Activated CD8-positive, alpha-beta memory T cell treated with anti-CD3 and anti-CD28 coated beads for 48 hours (primary cell): Measurements from ENCODE around the gene SFRP4.
"Not testable (repeated sequence)": the region's sequence is repeated elsewhere in the genome, so short reads cannot be mapped to it uniquely, and the experiment has no call there.

ENCODE experiments used
- DNase-seq, 3 experiments: peaks; one replicate each; pipeline ENCODE4 v3.0.0-alpha.2; 2020; ENCODE audit warnings: low read depth in 2 of 3, low spot score in 2 of 3

SFRP4 gene

DNA sequence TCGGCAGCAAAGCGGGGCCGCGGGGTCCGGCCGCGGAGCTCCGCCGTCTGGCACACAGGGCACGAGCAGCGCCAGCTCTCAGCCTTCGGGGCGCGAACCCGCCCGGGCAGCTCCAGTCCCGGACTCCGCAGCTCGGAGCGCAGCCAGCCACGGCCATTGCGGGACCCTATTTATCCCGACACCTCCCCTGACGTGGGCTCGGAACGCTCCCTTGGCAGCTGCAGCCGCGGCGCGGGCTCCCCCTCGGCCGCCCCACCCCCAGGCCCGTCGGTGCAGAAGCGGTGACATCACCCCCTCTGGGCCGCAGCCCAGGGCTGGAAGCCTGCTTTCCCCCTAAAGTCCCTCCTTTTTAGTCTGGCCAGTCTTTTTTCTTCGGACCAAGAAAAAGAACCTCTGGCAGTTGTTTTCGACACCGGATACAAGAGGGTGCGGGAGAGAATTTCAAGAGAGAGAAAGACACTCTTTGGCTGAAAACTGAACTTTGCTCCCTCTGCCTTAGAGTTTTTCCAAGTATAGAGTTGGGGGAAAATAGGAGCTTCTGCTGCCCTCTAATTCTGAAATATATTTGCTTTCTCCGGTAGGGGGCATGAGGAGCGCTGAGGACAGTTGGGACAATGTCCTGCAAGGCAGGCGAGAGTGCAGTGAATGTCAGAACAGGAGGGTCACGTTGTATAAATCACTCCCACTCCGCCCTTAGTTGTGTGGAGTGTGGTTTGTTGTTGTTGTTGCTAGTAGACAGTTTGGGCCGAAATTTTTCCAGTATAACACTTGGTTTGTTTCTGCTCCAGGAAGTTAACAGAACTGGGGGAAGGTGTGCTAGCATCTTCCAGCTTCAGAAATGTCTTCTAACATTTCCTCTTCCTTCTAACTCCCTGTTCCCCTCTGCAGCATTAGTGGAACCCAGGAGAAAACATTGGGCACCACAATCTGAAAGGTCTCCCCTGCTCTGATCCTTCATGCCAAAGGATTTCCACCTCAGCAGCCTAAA lies at the start of gene SFRP4:
SFRP4 (minus strand) TSS at position 145 of the 988 bp plus-strand sequence. CDS start 280 bp downstream, outside the sequence.
- no peak for DNase-seq

DNA sequence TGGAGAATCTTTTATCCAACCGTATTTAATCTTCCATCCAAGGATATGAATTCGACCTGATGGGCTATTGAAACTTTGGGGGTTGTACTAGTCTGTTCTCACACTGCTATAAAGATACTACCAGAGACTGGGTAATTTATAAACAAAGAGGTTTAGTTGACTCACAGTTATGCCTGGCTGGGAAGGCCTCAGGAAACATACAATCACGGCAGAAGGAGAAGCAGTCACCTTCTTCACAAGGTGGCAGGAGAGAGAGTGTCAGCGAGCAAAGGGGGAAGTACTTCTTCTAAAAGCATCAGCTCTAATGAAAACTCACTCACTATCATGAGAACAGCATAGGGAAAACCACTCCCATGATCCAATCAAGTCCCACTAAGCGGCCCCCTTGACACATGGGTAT lies 47.6 kb upstream of the SFRP4 start:
- DNase-seq = no peak

DNA sequence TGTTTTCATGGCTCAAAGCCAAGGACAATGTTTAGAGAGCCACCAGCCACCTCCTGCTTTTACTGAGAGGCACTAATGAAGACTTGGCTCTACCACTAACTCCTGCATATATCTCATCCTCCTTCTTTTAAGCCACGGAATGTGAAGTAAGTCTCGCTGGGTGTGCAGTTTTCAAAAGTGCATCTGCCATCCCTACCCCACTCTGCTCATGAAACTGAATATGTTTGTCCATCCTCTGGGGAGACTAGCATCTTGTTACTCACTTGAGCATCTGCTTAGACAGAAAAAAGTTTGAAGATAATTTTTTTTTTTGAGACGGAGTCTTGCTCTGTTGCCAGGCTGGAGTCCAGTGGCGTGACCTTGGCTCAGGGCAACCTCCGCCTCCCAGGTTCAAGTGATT lies 44.6 kb upstream of the SFRP4 start:
- DNase-seq = no peak

DNA sequence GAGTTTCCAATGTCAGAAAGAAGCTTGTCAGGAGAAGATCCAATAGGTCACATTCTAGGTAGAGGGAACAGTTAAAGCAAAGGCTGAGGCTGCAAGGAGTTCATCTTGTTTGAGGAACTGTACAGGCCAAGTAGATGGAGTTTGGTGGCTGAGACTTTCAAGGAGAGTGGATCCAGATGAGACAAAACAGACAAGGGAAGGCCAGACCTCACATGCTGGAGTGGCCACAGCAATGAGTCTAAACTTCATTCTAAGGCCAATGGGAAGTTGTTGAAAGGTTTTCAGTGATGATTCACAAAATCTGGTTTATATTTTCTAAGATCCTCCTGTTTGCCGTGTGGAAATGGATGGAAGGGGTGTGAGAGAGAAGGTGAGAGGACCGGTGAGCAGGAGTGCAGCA lies 43.9 kb upstream of the SFRP4 start:
- DNase-seq = no peak

DNA sequence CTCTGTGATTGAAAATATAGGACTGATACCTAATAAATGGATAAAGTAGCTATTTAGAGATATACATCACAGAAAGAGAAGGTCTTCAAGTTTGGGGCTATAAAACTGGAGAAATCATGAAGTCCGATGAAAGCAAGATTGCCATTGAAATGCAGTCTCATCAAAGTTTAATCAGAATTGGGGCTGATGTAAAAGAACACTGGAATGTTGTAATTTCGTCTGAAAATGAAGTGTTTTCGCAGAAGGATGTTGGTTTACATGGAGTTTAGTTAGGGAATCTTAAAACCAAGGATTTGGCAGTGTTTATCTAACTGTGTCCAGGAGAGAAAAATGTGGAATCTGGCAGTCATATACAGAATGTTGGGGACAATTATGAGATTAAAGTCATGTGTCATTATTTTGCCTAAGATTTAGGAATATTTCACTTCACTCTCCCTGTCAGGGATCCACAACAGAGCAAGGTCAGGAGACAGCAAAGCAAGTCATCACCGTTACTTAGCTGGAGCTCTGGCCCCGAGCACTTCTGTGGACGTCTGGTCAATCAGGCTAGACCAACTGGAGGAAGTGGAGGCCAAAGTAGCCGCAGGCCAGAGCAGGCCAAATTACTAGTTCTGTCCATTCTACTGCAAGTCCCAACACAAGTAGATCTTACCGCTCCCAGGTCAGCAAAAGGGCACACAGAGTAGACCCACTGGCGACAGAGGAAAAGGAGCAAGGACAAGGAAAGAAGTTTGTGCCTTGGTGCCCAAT lies 40.8 kb upstream of the SFRP4 start:
- no peak for DNase-seq

DNA sequence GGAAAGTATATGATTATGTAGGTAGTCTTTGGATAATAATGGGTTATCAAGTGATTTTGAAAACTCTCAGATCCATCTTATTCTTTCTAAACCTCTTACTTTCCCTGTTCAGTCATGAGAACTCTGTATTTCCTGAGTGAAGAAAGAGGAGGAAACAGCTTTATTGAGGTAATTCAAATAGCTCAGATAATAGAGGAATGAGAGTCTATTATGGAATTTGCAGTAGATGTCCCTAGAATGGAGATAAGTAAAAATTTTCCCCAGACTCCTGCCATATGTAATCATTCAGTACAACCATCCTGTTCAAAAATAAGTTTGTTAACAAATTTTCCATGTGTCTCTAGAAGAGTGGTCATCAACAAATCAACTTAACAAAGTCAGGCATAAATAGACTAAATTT lies 40.2 kb upstream of the SFRP4 start:
- no peak for DNase-seq

DNA sequence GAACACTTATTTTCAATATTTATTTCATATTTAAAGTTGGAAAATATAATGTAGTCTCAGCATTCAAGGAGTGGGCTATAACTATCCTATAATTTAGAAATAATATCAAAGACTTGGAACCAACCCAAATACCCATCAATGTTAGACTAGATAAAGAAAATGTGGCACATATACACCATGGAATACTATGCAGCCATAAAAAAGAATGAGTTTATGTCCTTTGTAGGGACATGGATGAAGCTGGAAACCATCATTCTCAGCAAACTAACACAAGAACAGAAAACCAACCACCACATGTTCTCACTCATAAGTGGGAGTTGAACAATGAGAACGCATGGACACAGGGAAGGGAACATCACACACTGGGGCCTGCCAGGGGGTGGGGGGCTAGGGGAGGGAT lies 37.6 kb upstream of the SFRP4 start:
- not testable (repeated sequence) for DNase-seq

DNA sequence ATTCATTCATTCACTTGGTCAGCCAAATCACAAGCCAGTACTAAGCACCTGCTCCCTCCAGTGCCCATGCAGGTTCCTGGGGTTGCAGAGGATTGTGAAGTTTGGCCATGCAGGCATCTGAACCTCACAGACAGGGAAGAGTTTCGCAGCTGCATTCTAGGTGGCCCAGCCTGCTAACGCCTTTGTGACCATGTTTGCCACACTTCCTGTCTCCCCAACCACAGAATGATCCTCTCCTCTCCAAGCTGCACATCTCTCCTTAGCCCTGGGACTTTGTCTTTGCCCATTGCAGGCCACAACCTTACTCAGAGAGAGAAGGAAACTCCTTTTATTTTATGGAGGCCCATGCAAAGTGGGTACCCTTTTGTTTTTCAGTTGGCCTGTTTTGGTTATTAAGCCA lies 35.6 kb upstream of the SFRP4 start:
- DNase-seq = no peak

DNA sequence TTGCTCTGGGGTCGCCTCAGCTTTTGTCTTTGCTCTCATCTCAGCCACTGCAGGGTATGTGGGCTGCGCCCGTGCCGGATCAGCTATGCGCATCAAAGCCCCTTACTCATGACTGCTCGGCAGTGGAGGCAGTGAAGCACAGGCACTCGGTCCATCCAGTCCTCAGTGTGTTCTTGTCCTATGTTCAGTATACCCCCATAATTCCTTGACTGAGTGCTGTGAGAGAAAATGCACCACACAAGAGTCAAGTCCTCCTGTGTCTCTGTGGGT lies 31.3 kb upstream of the SFRP4 start:
- no peak for DNase-seq

DNA sequence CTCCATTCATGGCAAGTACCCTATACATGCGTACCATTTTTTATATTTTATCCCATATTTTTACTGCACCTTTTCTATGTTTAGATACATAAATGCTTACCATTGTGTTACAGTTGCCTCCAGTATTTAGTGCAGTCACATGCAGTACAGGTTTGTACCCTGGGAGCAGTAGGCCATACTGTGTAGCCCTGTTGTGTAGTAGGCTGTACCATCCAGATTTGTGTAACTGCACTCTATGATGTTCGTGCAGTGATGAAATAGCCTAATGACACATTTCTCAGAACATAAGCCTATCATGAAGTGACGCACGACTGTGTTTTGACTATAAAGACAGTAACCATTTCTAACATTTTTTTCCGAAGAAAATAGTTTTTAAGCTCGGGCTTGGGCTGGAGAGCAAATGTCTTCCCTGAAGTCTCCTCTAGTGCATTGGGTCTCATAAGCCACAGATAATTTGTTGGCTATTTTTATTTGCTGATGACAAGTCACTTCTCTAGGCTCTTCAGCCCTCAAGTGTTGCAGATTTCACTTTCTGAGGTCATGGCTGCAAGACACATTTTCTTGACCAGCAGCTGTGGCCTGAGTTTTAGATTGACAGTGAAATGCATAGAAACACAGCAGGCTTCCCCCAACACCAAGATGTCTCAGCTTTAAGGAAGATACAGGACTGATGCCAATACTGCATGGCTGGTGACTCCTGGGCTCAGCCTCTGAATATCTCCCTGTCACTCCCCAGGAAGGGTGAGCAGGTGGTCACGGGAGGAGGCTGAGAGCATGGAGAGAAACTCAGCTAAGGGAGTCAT lies 30.7 kb upstream of the SFRP4 start:
- DNase-seq = no peak

DNA sequence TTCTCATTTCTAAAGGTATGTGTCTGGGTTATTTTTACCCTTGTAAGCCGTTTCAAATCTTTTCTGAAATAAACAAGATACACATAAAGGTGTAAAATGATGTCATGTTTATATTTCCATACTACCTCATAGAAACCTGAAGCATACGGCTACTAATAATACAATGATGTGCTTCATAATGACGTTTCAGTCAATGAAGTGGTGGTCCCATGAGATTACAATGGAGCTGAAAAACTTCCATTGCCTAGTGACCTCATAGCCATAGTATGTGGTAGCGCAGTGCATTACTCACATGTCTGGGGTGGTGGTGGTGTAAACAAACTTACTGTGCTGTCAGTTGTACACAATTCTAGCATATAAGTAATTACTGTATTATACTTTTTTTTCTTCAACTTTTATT lies 28.7 kb upstream of the SFRP4 start:
- DNase-seq = no peak

DNA sequence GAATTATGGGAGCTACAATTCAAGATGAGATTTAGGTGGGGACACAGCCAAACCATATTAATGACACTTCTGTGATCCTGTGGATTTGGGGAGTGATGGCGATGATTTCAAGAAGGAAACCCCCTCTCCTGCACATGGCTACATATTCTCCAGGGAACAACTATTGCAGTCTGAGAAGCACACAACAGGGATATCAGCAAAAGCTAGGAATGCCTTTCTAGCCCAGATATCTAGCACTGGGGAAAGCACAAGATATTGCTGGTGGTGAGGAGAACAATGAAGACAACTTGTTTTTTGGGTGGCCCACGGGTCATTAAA lies 28.1 kb upstream of the SFRP4 start:
- no peak for DNase-seq

DNA sequence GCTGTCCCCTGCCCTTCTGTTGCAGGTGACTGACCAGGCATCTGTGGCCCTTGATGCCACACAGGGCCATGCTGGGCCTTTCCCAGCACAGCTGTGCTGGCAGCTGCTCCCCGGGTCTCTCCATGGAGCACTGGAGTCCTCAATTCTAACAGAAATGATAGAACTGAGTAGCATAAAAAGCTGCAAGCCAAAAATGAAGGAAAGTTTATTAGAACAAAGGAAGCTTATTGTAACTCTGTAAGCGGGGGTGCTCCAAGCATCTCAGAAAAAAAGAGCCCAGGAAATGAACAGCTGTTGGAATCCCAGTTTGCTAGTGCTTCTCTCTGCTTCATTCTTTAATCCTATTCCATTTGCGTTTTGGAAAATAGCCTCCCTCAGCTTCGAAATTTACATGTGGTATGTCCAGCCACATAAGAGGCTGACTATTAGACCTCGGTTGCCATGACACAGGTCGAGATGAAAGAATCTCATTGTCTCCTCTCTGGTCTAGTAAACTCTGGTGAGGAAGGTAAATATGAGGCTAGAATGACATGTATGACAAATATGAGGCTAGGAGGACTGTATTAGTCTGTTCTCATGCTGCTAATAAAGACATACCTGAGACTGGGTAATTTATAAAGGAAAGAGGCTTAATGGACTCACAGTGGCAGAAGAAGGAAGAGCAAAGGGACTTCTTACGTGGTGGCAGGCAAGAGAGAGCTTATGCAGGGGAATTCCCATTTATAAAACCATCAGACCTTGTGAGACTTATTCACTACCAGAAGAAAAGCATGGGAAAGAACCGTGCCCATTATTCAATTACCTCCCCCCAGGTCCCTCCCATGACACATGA lies 27.5 kb upstream of the SFRP4 start:
- no peak for DNase-seq

DNA sequence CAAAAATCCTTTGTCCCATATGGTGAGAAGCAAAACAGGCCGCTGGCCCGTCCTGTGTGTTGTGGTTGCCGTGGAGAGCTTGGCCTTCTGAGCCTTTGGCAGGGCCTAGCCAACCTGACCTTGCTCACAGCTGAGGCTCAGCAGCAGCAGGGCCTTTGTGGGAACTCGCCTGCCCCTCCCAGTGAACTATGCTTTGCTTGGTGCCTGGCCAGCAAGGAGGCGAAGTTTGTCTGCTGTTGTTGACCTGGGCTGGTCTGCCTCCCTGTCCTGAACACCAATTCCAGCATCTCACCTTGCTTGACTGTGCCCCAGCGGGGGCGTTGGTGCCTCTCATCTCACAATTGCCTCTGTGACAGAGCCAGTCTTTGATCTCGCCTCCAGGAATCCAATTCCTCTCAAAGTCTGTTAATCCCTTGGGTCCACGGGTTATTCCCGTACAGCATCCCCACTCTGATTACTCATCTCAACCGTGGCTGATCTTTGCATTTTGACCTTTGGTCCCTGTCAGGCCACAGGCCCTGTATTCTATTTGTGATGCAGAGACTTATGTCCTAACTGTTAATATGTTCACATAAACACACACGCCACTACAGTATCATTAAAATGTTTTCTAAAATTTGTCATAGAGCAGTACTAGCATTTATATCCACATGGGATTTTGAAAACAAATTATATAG lies 26.5 kb upstream of the SFRP4 start:
- no peak for DNase-seq

DNA sequence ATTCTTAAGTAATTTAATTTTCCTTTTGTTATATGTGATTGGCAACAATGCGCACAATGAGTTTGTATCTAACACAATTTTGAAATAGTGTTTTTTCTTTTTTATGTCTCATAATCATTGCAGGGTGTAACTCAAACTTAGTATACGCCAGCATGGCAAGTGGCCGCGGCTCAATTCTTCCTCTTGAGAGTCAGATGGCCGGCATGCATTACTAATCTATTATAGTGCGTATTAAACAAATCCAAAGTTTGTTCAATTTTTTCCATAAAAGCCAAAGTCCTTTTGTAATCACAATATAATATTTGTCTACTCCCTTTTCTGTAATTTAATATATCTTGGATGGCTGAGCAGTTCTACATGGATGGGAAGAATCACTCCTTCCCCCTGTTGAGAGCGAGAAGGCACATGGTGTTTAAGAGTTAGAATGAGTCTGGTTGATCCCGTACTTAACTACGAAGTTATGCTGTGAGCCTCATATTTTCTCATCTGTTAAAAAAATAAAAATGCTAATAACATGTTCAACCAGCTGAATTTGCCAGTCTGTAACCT lies 16.5 kb upstream of the SFRP4 start:
- no peak for DNase-seq

DNA sequence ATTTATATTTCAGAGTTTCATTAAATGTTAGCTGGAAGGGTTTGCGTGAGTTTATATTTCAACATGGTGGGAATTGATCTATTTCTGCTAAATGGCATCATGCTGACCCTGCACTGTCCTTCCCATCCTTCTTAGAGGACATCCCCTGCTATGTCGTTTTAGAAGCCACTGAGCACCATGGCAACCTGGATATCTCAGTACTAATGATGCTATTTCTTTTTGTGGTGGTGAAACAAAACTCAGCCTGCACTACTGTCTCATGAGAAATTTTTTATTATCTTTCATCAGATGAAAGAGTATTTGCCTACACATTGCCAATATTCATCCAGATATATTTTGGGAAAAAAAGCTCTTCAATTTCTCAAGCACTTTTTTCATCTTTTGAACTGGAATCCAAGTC lies 15.9 kb upstream of the SFRP4 start:
- DNase-seq = no peak

DNA sequence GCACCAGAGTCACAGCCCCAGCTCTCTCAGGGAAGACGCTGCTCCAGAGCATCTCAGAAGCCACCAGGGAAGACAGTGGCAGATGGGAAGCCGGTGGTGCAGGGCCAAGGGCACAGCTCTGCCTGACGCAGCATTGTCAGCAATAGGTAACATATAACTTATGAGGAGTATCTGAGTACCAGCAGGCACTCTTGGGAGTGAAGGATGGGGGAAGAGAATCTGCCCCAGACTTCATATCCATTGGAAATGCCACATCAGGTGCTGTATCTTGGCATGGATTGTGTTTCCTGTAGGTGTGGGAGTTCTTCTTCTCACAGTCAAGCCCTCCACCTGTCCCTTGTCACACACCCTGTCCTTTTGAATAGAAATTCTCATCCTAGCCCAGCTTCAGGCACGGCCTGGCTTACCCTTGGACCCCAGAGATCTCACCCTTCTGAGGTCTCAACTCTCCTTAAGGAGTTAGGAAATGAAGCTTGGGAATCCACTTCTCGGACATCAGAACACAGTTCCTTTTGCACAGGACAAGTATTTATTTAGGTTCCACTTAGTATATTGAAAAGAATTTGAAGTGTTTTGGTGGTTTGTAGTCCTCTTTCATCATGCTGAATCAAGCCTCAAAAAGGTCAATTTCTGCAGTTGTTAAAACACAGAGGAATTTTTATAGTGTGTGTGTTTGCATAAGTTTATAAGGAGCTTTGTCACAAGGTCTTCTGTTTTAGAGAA lies 13.8 kb upstream of the SFRP4 start:
- DNase-seq = no peak

DNA sequence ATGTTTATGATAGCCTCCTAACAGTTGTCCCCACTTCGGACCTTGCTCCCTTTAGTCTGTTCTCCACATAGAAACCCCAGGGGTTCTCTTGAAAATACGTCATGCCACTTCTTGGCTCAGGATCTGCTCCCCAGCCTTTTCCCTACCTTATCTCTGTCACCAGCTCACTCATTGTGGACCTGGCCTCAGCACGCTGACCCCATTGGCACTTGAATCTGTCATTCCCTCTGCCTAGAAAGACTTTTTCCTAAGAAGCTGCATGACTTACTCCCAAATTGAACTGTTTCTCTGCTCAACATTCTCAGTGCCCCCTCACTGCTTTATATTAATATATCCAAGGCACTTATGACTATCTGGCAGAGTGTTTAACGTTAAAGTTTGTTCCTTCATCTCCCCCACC lies 12.3 kb upstream of the SFRP4 start:
- no peak for DNase-seq

DNA sequence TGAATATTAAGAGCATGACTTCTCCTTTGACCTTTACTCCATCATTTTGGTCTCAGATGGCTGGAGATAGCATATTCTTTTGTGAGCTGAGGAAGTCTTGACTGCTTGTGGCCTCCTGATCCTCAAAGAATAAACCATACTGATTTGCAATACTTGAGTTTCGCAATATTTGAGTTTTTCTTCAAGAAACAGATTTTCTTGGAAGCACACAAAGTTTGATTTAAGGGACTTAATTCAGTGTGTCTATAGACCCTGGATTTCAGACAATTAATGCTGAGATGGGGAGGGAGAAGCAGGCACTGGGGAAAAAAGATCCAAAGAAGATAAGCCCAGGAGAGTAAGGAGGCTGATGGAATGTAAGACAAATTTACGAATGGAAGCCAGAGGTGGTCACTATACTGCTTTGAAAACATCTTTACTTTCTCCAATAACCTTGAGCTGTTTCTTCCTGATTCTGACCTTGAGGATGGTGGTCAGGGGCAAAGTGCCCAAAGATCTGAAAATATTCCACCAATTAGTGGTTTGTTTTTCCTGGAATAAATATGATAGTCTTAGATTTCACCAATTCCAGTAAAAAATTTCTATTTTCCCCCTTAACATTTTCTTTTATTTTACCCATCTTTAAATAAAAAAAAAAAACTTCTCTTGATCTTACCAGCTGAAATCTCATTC lies 11.3 kb upstream of the SFRP4 start:
- no peak for DNase-seq
